ENCODE data around the gene SH3RF3. TPM values are rescaled to one million over a fixed set of nuclear protein-coding genes. Genes with fewer than 3 reads are reported as not detected.

The SH3RF3 gene
- total and polyA plus RNA-seq, 9 of the 15 experiments (the other 6 are each of a cell fraction or from before 2014, with no cell fraction given) = 0.02 TPM; not detected in 8

- TF ChIP-seq AFF1 (IDR thresholded peaks at IDR 0.05; ENCODE audit: low read depth in 1 of 2, partially characterized antibody in 2 of 2) (peak in 1 of 2 experiments; percentile 24), KLF1 (tag; IDR thresholded peaks at IDR 0.05) (peak; percentile 77; the same call in 1 of the 2 replicates), FOSL1 (tag; conservative IDR thresholded peaks at IDR 0.05) (peak; percentile 71), EP300 (IDR thresholded peaks at IDR 0.05; ENCODE audit: low read length) (peak; percentile 42; the same call in 1 of the 2 replicates), TAF1 (IDR thresholded peaks at IDR 0.05; ENCODE audit: control insufficient read depth, extremely low read depth, insufficient read depth, low read length, severe bottlenecking) (no peak), ZEB2 (IDR thresholded peaks at IDR 0.05) (peak; percentile 61; the same call in 1 of the 2 replicates), ZNF23 (CRISPR knock-in tag; IDR thresholded peaks at IDR 0.05) (no peak), TBP (optimal IDR thresholded peaks at IDR 0.05; ENCODE audit: low read depth, low read length) (no peak), MEF2D (tag; conservative IDR thresholded peaks at IDR 0.05; ENCODE audit: low read depth) (no peak), LCOR (CRISPR knock-in tag; IDR thresholded peaks at IDR 0.05) (peak; percentile 83), ATF1 (CRISPR knock-in tag; IDR thresholded peaks at IDR 0.05) (no peak), ATF1 (tag; IDR thresholded peaks at IDR 0.05) (peak; percentile 49; the same call in 1 of the 2 replicates), ZNF77 (CRISPR knock-in tag; IDR thresholded peaks at IDR 0.05) (no peak), ZNF717 (CRISPR knock-in tag; IDR thresholded peaks at IDR 0.05) (no peak), MEIS2 (IDR thresholded peaks at IDR 0.05; ENCODE audit: partially characterized antibody) (peak; percentile 99), JUND (IDR thresholded peaks at IDR 0.05; ENCODE audit: borderline replicate concordance, low read depth, low read length) (peak; percentile 25; the same call in 1 of the 2 replicates), JUND (tag; IDR thresholded peaks at IDR 0.05; ENCODE audit: borderline replicate concordance, low read depth, low read length) (peak; percentile 43; the same call in 1 of the 3 replicates), TBL1XR1 (IDR thresholded peaks at IDR 0.05; ENCODE audit: low read length in 2 of 2) (peak in 1 of 2 experiments; percentile 13; a peak in 1 of 4 replicates), ZNF408 (CRISPR knock-in tag; IDR thresholded peaks at IDR 0.05; ENCODE audit: low read depth) (no peak), SMAD3 (CRISPR knock-in tag; conservative IDR thresholded peaks at IDR 0.05) (0 out of 2 replicates have a peak, but pooled peaks have one; percentile 19), NFXL1 (CRISPR knock-in tag; IDR thresholded peaks at IDR 0.05) (no peak), ZNF175 (CRISPR knock-in tag; IDR thresholded peaks at IDR 0.05; ENCODE audit: low read depth) (peak; percentile 63; the same call in 1 of the 2 replicates), RFX7 (CRISPR knock-in tag; IDR thresholded peaks at IDR 0.05) (no peak), ZNF324 (CRISPR knock-in tag; IDR thresholded peaks at IDR 0.05) (no peak), RNF2 (IDR thresholded peaks at IDR 0.05) (peak; percentile 76; the same call in 1 of the 2 replicates)
These were observed 84.8 kb downstream of the SH3RF3 start (continued) for GRCh38 chr2:109213646-109214433.
